Nucleus accumbens (tissue), 56 donors: ENCODE results near the gene NAA25.
"Not testable (repeated sequence)": the region's sequence is repeated elsewhere in the genome, so short reads cannot be mapped to it uniquely, and the experiment has no call there.

Experiments
- DNase-seq, 56 donors: peaks; one replicate each; lab custom pipeline; 2025; lab: John Stamatoyannopoulos, UW

NAA25 gene

DNA sequence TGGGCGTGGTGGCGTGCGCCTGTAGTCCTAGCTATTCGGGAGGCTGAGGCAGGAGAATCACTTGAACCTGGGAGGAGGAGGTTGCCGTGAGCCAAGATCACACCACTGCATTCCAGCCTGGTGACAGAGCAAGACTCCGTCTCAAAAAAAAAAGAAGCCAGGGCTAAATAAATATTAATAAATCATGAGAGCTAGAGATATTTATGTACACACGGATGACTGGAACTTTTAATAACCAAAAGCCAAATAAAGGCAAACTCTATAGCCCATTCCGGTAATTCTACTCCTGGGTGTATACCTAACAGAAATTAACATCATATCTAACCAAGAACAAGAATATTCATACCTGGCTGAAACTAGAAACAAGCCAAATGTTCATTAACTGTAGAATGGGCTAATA is 9.1 kb upstream of the NAA25 start:
- DNase-seq = no peak

DNA sequence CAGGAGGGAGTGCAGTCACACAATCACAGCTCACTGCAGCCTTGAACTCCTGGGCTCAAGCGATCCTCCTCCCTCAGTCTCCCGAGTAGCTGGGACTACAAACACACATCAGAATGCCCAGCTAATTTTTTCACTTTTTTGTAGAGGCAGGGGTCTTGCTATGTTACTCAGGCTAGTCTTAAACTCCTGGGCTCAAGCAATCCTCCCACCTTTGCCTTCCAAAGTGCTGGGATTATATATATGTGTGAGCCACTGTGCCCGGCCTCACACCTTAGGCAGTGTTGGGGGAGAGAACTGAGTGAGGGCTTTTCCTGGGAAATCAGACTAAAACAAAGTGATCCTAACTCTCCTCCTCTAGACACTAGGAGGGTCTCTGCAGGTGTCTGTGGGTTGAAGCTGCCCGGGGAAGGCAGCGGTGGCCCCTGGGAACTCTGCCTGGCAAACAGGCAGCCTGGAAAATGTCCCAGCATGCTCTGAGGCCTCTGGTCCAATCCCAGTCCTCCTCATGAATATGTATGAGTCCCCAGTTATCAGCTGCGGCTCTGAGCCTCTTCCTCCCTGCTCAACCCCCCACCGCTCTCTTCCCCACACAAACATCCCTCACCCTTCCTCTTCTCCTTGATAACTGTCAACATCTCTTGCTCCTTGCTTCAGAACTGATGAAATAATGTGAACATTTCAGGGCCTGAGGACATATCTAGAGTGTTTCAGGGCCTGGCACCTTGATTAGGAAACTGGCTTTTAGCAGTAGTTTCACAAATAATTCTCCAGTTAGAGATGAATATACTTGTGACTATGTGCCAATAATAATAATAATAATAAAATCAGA is 7.9 kb upstream of the NAA25 start:
- peak in 54 of 56 donors; percentile 34 to 90 (median 78) for DNase-seq

DNA sequence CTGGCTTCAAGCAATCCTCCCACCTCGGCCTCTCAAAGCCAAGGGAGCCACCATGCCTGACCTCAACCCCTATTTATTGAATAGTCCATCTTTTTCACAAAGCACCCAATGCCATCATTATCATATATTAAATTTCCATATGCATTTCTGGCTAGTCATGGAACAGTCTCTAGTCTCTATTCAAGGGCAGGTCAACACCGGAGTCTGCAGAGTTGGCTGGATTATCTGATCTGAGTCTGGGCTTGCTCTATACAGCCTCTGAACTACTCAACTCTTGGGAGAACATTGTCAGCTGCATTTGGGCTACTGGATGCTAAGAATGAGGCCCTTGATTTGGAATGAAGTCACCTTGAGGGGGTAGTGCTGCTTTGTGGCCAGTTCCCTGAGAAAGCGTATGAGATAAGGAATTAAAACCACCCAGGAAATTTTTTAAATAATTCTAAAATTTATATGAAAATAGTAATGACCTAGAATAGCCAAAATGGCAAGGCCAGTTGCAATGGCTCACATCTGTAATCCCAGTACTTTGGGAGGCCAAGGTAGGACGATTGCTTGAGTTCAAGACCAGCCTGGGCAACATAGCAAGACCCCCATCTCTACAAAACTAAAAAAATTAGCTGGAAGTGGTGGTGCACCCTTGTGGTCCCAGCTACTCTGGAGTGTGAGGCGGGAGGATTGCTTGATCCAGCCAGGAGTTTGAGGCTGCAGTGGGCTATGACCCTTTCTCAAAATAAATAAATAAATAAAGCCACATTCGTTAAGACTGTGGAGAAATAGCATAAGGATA is 6.9 kb upstream of the NAA25 start:
- DNase-seq = no peak

DNA sequence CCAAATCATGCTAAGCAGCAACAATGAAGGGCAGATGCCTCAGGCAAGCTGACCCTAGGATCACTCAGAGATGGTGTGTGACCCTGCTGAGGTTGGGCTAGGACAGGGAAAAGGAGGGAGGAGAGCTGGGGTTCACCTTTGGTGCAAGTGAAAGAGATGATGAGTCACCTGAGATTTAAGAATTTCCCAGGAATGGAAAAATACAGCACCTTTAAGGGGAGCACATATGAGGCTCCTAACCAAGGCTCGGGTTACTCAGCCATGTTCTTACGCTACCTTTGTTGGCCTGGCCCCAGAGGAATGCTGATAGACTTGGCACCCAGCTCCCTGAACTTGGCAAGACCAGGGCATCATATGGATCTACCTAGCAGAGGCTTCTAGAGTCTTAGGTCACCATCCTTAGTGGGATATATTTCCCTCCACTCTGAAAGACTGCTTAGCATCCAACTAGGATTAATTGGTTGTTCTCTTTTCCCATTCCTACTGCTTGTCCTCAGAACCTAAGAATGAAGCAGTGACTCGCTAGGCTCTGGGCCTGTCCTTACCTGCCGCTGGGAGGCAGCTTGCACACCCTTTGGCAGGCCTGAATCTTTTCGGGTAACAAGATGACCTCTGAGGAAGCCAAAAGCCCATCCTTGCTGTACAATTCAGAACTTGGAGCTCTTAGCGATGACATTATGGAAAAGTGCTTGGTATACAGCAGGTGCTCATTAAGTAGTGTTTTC is 4.0 kb upstream of the NAA25 start:
- no peak for DNase-seq

DNA sequence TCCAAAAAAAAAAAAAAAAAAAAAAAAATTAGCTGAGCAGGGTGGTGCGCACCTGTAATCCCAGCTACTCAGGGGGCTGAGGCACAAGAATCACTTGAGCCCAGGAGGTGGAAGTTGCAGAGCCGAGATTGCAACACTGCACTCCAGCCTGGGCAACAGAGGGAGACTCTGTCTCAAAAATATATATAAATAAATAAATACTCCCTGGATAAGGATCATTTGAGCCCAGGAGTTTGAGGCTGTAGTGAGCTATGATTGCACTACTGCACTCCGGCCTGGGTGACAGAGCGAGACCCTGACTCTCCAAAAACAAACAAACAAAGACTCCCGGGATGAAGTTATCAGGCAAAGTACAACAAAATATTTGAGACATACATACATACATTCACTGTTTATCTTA is 3.3 kb upstream of the NAA25 start:
- no peak for DNase-seq

DNA sequence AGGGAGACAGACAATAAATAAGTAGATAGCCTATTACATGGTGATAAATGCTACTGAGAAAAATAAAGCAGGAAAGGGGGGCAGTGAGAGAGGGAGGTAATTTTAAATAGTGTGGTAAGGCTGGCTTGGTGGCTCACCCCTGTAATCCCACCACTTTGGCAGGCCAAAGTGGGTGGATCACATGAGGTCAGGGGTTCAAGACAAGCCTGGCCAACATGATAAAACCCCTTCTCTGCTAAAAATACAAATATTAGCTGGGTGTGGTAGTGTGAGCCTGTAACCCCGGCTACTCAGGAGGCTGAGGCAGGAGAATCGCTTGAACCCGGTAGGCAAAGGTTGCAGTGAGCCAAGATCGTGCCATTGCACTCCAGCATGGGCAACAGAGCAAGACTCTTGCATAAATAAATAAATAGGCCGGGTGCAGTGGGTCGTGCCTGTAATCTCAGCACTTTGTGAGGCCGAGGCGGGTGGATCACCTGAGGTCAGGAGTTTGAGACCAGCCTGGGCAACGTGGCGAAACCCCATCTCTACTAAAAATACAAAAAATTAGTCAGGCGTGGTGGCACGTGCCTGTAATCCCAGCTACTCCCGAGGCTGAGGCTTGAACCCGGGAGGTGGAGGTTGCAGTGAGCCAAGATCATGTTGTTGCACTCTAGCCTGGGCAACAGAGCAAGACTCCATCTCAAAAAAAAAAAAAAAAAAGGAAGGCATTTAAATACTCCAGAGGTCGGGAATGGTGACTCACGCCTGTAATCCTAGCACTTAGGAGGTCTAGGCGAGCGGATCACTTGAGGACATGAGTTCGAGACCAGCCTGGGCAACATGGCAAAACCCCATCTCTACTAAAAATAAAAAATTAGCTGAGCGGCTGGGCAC is 2.4 kb upstream of the NAA25 start:
- DNase-seq = not testable (repeated sequence)

DNA sequence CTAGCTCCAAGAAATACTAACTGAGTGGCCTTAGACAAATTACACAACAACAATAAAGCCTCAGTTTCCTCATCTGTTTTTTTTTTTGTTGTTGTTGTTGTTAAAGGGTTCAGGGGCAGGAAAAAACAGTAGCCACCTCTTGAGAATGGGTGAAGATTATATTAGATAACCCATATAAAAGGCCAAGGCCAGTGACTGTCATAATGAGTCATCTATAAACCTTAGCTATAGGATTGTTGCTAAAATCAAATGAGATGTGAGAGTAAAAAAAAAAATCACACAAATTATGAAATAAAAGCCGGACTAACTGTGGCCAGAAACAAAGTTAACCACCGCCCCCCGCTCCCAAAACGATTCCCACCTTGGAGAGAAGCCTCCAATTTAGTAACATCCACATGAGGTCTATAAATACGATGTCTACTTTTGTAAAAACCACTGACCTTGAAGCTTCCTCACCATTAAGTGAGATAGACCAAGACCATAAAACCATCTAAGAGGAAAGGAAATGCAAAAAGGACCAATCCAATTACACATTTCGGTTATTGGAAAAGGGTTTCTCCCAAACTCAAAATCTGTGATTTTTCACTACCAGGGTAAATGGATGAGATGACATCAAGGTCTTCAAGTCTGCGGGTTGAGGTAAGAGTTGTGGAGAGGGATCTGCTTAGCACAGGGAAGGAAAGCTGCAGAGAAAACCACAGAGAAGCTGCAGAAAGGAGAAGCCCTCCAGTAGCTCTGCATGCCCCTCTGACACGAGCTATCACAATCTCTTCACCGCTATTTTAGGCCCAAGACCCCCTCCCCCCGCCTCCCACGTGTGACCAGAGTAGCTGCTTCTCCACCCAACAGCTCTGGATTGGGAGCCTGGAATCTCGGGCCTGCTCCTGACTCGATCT is 1.0 kb downstream of the NAA25 start:
- DNase-seq = peak in 30 of 56 donors; percentile 7 to 62 (median 36)

DNA sequence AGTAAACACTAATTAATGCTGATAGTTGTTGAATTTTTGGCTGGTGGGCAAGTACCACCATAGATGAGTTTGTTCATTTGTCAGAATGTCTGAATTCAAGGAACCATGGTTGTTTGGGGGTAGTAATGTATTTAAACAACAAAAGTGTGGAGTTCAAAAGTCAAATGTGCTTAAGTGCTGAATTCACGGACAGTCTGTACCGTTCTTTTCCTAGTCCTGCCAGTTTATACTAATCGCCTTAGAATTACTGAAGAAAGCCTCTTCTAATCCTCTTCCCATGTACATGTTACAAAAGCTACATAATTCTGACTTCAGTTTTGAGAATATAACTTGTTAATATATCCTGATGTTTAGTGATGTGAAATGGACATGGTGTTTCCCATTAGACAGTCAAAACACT is 2.7 kb downstream of the NAA25 start:
- no peak for DNase-seq

DNA sequence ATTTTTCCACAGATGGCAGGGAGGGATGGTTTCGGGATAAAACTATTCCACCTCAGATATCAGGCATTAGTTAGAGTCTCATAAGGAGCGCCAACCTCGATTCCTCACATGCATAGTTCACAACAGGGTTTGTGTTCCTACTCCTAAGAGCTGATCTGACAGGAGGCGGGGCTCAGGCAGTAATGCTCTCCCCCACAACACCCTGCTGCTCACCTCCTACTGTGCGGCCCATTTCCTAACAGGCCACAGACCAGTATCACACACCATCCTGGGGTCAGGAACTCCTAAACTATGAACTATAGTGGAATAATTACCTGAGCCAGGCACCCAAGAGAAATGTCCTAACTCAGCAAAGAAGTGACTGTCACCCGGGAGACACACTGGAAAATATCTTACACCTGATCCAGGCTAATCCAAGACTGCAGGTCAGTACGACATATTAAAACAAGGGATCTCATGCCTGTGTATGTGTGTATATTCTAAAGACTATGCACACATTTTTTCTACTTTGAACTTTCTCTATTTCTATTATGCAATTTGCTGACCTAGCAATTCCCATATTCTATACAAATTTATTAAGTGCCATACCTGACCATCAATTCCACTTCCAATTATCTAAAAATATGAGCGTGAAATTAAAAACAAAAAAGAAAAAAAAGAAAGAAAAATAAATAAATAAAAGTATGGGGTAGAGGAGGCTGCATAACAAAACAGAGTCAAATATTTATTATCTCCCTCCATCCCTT is 4.7 kb downstream of the NAA25 start:
- DNase-seq = no peak

DNA sequence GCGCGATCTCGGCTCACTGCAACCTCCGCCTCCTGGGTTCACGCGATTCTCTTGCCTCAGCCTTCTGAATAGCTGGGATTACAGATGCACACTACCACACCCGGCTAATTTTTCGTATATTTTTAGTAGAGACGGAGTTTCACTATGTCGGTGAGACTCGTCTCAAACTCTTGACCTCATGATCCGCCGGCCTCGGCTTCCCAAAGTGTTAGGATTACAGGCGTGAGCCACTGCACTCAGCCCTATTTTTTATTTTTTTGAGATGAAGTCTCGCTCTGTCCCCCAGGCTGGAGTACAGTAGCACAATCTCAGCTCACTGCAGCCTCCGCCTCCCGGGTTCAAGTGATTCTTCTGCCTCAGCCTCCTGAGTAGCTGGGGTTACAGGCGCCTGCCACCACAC is 5.8 kb downstream of the NAA25 start:
- not testable (repeated sequence) for DNase-seq

DNA sequence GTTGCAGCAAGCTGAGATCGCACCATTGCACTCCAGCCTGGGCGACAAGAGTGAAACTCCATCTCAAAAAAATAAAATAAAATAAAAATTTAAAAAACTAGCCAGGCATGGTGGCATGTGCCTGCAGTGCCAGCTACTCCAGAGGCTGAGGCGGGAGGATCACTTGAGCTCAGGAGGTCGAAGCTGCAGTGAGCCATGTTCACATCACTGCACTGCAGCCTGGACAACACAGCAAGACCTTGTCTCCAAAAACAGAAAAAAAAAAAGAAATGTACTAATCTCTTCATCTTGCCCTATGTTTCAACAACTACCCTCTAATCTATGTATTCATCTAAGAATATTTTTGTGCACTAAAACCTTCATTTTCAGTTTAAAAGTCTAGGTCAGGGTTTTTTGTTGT is 6.5 kb downstream of the NAA25 start:
- DNase-seq = no peak

DNA sequence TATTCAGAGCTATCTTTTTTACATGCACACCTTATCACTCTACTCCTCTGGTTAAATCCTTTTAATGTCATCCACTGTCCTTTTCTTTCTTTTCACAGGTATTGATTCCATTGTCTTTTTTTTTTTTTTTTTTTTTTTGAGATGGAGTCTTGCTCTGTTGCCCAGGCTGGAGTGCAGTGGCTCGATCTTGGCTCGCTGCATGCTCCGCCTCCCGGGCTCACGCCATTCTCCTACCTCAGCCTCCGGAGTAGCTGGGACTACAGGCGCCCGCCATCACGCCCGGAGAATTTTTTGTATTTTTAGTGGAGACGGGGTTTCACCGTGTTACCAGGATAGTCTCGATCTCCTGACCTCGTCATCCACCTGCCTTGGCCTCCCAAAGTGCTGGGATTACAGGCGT is 8.1 kb downstream of the NAA25 start:
- DNase-seq = not testable (repeated sequence)

DNA sequence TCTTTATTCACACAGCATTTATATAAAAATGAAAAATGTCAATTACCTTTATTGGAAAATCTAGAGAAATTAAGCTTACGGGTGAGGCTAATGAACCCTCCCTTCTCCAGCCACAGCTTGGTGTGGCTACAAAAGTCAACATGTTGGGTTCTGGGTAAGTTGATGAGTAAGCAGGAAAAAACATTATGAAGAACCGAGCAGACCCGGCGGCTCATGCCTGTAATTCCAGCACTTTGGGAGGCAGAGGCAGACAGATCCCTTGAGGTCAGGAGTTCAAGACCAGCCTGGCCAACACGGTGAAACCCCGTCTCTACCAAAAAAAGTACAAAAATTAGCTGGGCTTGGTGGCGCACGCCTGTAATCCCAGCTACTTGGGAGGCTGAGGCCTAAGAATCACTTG is 10.9 kb downstream of the NAA25 start:
- no peak for DNase-seq

DNA sequence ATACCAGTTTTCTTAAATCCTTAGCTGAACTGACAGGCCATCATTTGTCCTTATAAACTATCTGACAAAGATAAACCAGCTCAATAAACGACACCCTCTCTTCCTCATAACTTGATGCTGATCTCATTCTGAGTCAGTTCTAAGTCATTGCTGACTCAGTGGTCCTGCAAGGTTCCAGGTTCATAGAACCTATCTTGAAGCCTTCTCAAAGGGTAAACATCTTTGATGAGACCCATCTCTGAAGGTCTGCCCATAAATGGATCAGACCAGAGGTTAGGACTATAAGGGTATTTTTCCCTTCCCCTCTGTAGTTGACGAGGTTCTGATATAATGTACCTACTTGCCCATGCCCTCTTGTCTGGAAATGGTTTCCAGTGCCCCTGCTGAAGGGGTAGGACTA is 11.9 kb downstream of the NAA25 start:
- no peak for DNase-seq

DNA sequence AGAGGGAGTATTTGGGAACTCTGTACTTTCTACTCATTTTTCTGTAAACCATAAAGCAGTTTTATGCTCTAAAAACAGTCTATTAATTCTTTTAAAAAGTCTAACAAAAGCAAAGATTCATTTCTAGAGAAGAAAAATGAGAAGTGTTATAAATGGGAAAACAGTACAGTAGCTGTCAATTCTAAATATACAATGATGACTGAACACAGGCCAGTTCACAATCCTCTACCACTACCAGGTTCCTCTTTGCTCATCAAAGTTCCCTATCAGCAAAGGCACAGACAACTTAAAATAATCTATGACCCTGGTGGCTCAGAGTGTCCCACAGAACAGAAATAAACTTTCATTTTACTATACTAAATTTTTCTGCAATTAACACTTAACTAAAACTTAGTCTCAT is 12.5 kb downstream of the NAA25 start:
- DNase-seq = no peak

DNA sequence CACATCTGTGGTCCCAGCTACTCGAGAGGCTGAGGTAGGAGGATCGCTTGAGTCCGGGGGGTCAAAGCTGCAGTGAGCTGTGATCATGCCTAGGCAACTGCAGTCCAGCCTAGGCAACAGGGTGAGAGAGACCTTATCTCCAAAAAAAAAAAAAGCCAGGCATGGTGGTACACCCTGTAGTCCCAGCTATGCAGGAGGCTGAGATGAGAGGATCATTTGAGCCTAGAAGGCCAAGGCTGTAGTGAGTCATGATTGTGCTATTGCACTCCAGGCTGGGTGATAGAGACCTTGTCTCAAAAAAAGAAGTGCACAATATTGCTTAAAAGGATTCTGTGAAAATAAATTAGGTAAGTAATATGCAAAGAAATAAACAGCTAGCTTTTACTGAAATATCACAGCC is 17.0 kb downstream of the NAA25 start:
- no peak for DNase-seq

DNA sequence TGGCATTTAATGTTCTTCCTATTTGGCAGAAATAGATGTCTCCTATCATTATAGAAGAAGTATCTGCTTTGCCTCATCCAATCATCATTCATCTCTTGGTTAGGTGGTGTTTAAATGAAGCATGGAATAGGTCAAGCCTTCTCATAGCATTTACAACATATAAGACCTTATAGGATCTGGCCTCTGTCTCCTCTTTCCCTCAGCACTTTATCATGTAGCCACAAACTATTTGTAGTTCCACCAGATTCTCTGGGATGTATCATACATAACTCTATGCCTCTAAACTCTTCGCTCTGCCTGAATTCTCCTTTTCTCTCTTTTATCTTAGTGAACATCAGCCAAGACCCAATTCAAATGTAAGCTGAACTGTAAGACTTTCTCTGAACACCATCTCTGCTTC is 20.7 kb downstream of the NAA25 start:
- DNase-seq = no peak

DNA sequence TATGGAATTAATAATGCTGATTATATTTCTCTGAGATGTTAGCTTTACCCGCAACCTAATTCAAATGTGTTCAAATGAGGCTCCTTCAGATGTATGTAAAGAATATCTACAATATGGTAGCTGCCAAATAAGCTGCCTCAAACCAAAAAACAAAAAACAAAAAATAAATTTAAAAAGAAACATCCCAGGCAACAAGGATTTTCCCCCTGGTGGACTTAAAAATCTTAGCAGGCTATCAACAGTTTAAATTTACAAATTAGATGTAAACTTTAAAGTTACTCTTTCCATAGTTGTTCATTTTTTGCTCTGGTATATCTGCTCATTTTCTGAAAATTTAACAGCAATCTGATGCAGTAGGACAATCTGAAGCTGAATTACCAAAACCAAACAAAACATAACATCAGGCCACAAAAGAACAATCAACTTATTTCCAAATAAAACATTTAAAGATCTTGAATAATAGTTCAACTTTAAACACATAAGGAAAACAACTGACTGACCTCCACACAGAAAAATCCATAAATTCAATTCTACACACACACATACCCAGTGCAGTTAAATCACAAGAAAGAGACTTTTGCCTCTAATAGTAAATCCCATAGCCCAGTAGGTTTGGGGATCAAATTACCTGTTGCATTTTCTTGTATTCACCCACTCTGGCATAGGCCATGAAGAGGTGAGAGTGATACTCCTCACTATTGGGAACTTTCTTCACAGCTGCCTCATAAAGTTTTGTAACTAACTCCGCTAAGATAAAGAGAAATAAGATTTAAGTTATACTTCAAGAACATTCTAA is 21.3 kb downstream of the NAA25 start:
- no peak for DNase-seq
